ENCODE results near the gene UGT2B7.
"Not testable (repeated sequence)": the region's sequence is repeated elsewhere in the genome, so short reads cannot be mapped to it uniquely, and the experiment has no call there.

DNA sequence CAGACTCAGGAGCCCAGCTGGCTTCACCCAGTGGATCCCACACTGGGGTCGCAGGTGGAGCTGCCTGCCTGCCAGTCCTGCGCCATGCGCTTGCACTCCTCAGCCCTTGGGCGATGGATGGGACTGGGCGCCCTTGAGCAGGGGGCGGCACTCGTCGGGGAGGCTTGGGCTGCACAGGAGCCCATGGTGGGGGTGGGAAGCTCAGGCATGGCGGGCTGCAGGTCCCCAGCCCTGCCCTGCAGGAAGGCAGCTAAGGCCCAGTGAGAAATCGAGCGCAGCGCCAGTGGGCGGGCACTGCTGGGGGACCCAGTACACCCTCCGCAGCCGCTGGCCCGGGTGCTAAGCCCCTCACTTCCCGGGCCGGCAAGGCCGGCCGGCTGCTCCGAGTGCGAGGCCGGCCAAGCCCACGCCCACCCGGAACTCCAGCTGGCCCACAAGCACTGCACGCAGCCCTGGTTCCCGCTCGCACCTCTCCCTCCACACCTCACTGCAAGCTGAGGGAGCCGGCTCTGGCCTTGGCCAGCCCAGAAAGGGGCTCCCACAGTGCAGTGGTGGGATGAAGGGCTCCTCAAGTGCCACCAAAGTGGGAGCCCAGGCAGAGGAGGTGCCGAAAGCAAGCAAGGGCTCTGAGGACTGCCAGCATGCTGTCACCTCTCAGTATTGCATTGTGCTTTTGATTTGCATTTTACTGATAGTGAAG is 19.0 kb downstream of the UGT2B7 start:
- TF ChIP-seq, protein P1, sequence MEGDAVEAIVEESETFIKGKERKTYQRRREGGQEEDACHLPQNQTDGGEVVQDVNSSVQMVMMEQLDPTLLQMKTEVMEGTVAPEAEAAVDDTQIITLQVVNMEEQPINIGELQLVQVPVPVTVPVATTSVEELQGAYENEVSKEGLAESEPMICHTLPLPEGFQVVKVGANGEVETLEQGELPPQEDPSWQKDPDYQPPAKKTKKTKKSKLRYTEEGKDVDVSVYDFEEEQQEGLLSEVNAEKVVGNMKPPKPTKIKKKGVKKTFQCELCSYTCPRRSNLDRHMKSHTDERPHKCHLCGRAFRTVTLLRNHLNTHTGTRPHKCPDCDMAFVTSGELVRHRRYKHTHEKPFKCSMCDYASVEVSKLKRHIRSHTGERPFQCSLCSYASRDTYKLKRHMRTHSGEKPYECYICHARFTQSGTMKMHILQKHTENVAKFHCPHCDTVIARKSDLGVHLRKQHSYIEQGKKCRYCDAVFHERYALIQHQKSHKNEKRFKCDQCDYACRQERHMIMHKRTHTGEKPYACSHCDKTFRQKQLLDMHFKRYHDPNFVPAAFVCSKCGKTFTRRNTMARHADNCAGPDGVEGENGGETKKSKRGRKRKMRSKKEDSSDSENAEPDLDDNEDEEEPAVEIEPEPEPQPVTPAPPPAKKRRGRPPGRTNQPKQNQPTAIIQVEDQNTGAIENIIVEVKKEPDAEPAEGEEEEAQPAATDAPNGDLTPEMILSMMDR (IDR thresholded peaks at IDR 0.05): not testable (repeated sequence)
- TF ChIP-seq POLR2AphosphoS5 (IDR thresholded peaks at IDR 0.05; ENCODE audit: low read depth, low read length); RAD21 (IDR thresholded peaks at IDR 0.05; ENCODE audit: low read length); NRF1 (IDR thresholded peaks at IDR 0.05; ENCODE audit: low read depth, low read length); NFIC (IDR thresholded peaks at IDR 0.05; ENCODE audit: borderline replicate concordance); TEAD4 (IDR thresholded peaks at IDR 0.05; ENCODE audit: borderline replicate concordance, insufficient read depth); YY1 (IDR thresholded peaks at IDR 0.05; ENCODE audit: low read depth): not testable (repeated sequence)
- TF ChIP-seq, protein P2, sequence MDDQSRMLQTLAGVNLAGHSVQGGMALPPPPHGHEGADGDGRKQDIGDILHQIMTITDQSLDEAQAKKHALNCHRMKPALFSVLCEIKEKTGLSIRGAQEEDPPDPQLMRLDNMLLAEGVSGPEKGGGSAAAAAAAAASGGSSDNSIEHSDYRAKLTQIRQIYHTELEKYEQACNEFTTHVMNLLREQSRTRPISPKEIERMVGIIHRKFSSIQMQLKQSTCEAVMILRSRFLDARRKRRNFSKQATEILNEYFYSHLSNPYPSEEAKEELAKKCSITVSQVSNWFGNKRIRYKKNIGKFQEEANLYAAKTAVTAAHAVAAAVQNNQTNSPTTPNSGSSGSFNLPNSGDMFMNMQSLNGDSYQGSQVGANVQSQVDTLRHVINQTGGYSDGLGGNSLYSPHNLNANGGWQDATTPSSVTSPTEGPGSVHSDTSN (IDR thresholded peaks at IDR 0.05): not testable (repeated sequence)

All from SK-N-SH (cell line).